Upper lobe of left lung (tissue), 4 donors: ENCODE data around the gene DOCK4.

Experiments
- CTCF ChIP-seq, 6 experiments: fragments of 450-650 bp in 4 of 6; fragments of 200-600 bp in 2 of 6; sonication (generic) in 2 of 6; IDR thresholded peaks; one replicate each; pipeline ENCODE4 v1.5.1; 2016 to 2019; ENCODE audit warnings: antibody characterized with exemption in 6 of 6
- POLR2A ChIP-seq, 4 donors: fragments of 450-650 bp; IDR thresholded peaks; one replicate each; pipeline ENCODE4 v1.5.1; 2016 to 2017; ENCODE audit warnings: antibody characterized with exemption in 4 of 4, mild to moderate bottlenecking in 2 of 4

GRCh38 chr7:112110651-112111050 lies 95.5 kb downstream of the DOCK4 start:
- no peak for TF ChIP-seq CTCF (IDR thresholded peaks at IDR 0.05)
- no peak for TF ChIP-seq POLR2A (IDR thresholded peaks at IDR 0.05)
